HepG2 (cell line): ENCODE data around the gene PRM2. TPM values are rescaled to one million over a fixed set of nuclear protein-coding genes. Genes with fewer than 3 reads are reported as not detected.
A peak's percentile ranks its signal among the peaks of the same experiment; 100 is the strongest.

Experiments used
- ATAC-seq: fragments of 200-7000 bp; cut with Tn5 transposase; 3 replicates; pipeline ENCODE4 v1.9.1; 2020; ENCODE audit warnings: mild to moderate bottlenecking, moderate library complexity
- BruUV-seq: library from RNA; stranded (reverse); fragments of 400-500 nt; replicated peaks from 2 replicates; lab custom pipeline; 2021; lab: Mats Ljungman, UMichigan
- CTCF ChIA-PET: fragments of 300-600 bp; formaldehyde crosslinking; extraction: SDS; loops from one replicate; lab custom pipeline; 2021; ENCODE audit warnings: low total read pairs, inconsistent platforms, low intra/inter-chr PET ratio; lab: Yijun Ruan, JAX
- POLR2A ChIA-PET: fragments of 350-600 bp; sonication (Branson Sonifier 250); formaldehyde crosslinking; loops from one replicate; lab custom pipeline; 2020; ENCODE audit warnings: antibody characterized with exemption, inconsistent platforms; lab: Yijun Ruan, JAX
- DNase-seq: peaks from one replicate; pipeline ENCODE4 v3.0.0-alpha.2; 2015; ENCODE audit warnings: low spot score
- FAIRE-seq: peaks from 3 replicates; lab custom pipeline; 2011; peaks lifted over from hg19 to GRCh38; lab: Jason Lieb, UNC
- H2AFZ ChIP-seq: one replicate; pipeline ENCODE4 v1.6.1; 2011; ENCODE audit warnings: low read length, inconsistent platforms
- H3K27ac ChIP-seq: fragments of 300-600 bp; 3 replicates; pipeline ENCODE4 v1.8.0; 2011; ENCODE audit warnings: mixed run types, mild to moderate bottlenecking, mixed read lengths, low read length, inconsistent platforms; ENCODE audit not compliant: insufficient read depth; ENCODE audit errors: extremely low read length
- H3K27me3 ChIP-seq, 2 experiments: fragments of 200-600 bp in 1 of 2; 2 replicates in 1 of 2; 3 replicates in 1 of 2; pipeline versions ENCODE4 v1.6.0 to v1.8.0; 2011; ENCODE audit warnings: low read length in 2 of 2, mild to moderate bottlenecking in 2 of 2, moderate library complexity in 2 of 2, inconsistent platforms in 1 of 2; ENCODE audit not compliant: insufficient read depth in 2 of 2, control insufficient read depth in 1 of 2
- H3K36me3 ChIP-seq, 2 experiments: fragments of 200-600 bp in 1 of 2; replicated peaks in 1 of 2; 2 replicates in 1 of 2; 3 replicates in 1 of 2; pipeline versions ENCODE4 v1.5.1 to v1.8.0; 2011; ENCODE audit warnings: low read length in 2 of 2, inconsistent platforms in 1 of 2; ENCODE audit not compliant: insufficient read depth in 2 of 2, control insufficient read depth in 1 of 2
- H3K4me1 ChIP-seq: 2 replicates; pipeline ENCODE4 v1.5.1; 2012; ENCODE audit warnings: low read length, inconsistent platforms; ENCODE audit not compliant: insufficient read depth
- H3K4me2 ChIP-seq: 2 replicates; pipeline ENCODE4 v1.6.0; 2011; ENCODE audit warnings: low read depth, low read length, inconsistent platforms
- H3K4me3 ChIP-seq, 3 experiments: fragments of 200-600 bp in 1 of 3; sonication (generic), shearing (Covaris generic) in 1 of 3; replicated peaks in 1 of 3; 2 replicates each; pipeline ENCODE4 v1.5.1; 2011 to 2016; ENCODE audit warnings: low read length in 3 of 3, inconsistent platforms in 2 of 3, low read depth in 2 of 3, mild to moderate bottlenecking in 2 of 3, control low read depth in 1 of 3, mixed read lengths in 1 of 3; ENCODE audit not compliant: insufficient read depth in 1 of 3
- H3K79me2 ChIP-seq: one replicate; pipeline ENCODE4 v1.6.1; 2011; ENCODE audit warnings: low read length, inconsistent platforms; ENCODE audit not compliant: insufficient read depth
- H3K9ac ChIP-seq: 2 replicates; pipeline ENCODE4 v1.6.0; 2011; ENCODE audit warnings: mild to moderate bottlenecking, low read depth, low read length, inconsistent platforms; ENCODE audit not compliant: insufficient read depth
- H3K9me3 ChIP-seq: 2 replicates; pipeline ENCODE4 v1.5.1; 2012; ENCODE audit warnings: mild to moderate bottlenecking, low read length
- H4K20me1 ChIP-seq: 2 replicates; pipeline ENCODE4 v1.6.0; 2011; ENCODE audit warnings: inconsistent platforms, mild to moderate bottlenecking, low read length, moderate library complexity; ENCODE audit not compliant: insufficient read depth
- MTA1 ChIP-seq: sonication (generic); formaldehyde crosslinking; IDR thresholded peaks from 2 replicates; pipeline ENCODE4 v1.4.0; 2020; ENCODE audit warnings: missing genetic modification reagents, mild to moderate bottlenecking, borderline replicate concordance
- NFKBIZ ChIP-seq: IDR thresholded peaks from 2 replicates; pipeline ENCODE4 v1.6.1; 2018; ENCODE audit warnings: missing genetic modification reagents, missing compliant biosample characterization
- NR0B2 ChIP-seq: sonication (generic); formaldehyde crosslinking; IDR thresholded peaks from 2 replicates; pipeline ENCODE4 v1.4.0; 2020; ENCODE audit warnings: mild to moderate bottlenecking, missing genetic modification reagents
- RARG ChIP-seq: sonication (generic); formaldehyde crosslinking; IDR thresholded peaks from 2 replicates; pipeline ENCODE4 v1.4.0; 2020; ENCODE audit warnings: low read depth, mild to moderate bottlenecking, missing genetic modification reagents
- SKI ChIP-seq: fragments of 450-650 bp; IDR thresholded peaks from one replicate; pipeline ENCODE4 v1.6.1; 2018; ENCODE audit warnings: mild to moderate bottlenecking; ENCODE audit not compliant: partially characterized antibody
- SP2 ChIP-seq: sonication (generic); formaldehyde crosslinking; IDR thresholded peaks from 2 replicates; pipeline ENCODE4 v1.5.1; 2020; ENCODE audit warnings: mild to moderate bottlenecking, missing genetic modification reagents
- YEATS4 ChIP-seq: sonication (generic); formaldehyde crosslinking; IDR thresholded peaks from 2 replicates; pipeline ENCODE4 v1.4.0; 2020; ENCODE audit warnings: missing genetic modification reagents, borderline replicate concordance
- ZC3H13 ChIP-seq: sonication (generic); formaldehyde crosslinking; IDR thresholded peaks from 2 replicates; pipeline ENCODE4 v1.8.1; 2023; ENCODE audit warnings: mild to moderate bottlenecking, missing genetic modification reagents, moderate library complexity
- ZNF318 ChIP-seq: sonication (generic); formaldehyde crosslinking; IDR thresholded peaks from 2 replicates; pipeline ENCODE4 v1.4.0; 2020; ENCODE audit warnings: mild to moderate bottlenecking, missing genetic modification reagents
- ZNF335 ChIP-seq: sonication (generic); formaldehyde crosslinking; IDR thresholded peaks from 2 replicates; pipeline ENCODE4 v1.4.0; 2020; ENCODE audit warnings: missing genetic modification reagents
- ZNF557 ChIP-seq: sonication (generic); formaldehyde crosslinking; IDR thresholded peaks from 2 replicates; pipeline ENCODE4 v1.4.0; 2020; ENCODE audit warnings: missing genetic modification reagents
- WGBS: methylation state at CpG from one replicate; pipeline ENCODE4 v1.1.6; 2017; ENCODE audit warnings: low lambda C conversion rate; 5-methylcytosine and 5-hydroxymethylcytosine counted together
- in situ Hi-C: cut with HindIII; loops from 2 replicates; pipeline ENCODE4 v1.10.0; 2017; ENCODE audit warnings: low pct_unique_long_range_greater_than_20kb; ENCODE audit not compliant: extremely low pct_ligation_motif_present
- intact Hi-C: fragments of 100-400 bp; cut with micrococcal nuclease; formaldehyde crosslinking; loops from one replicate; pipeline ENCODE4 v1.10.0; 2022; ENCODE audit not compliant: unreplicated experiment
- polyA plus RNA-seq, 8 experiments: library from polyadenylated mRNA; depleted of rRNA in 3 of 8; stranded (reverse) in 7 of 8; unstranded in 1 of 8; fragments of >200 nt; fragmentation: Illumina TruSeq in 4 of 8; extraction: Trizol in 4 of 8; gene quantifications; 2 replicates each; pipeline versions ENCODE4 v1.2.1 to v1.2.3, GENCODE V29; 2011 to 2016; ENCODE audit warnings: low read depth in 4 of 8, missing spikeins in 1 of 8, mixed read lengths in 1 of 8; ENCODE audit not compliant: insufficient read depth in 1 of 8
- total RNA-seq, 5 experiments: library from RNA; depleted of rRNA; stranded (reverse); fragments of >200 nt; fragmentation: Illumina TruSeq; extraction: Trizol; gene quantifications; 2 replicates each; pipeline ENCODE4 v1.2.3, GENCODE V29; 2016; ENCODE audit warnings: low read depth in 1 of 5
- TF ChIP-seq, protein P1 (sequence below): sonication (generic); formaldehyde crosslinking; IDR thresholded peaks from 2 replicates; pipeline ENCODE4 v1.8.0; 2022; ENCODE audit warnings: mild to moderate bottlenecking, missing genetic modification reagents, moderate library complexity

The PRM2 gene
- total and polyA plus RNA-seq, 2 of the 13 experiments (the other 11 are each of a cell fraction or from before 2014, with no cell fraction given), result 0.54 TPM; not detected in 1

DNA sequence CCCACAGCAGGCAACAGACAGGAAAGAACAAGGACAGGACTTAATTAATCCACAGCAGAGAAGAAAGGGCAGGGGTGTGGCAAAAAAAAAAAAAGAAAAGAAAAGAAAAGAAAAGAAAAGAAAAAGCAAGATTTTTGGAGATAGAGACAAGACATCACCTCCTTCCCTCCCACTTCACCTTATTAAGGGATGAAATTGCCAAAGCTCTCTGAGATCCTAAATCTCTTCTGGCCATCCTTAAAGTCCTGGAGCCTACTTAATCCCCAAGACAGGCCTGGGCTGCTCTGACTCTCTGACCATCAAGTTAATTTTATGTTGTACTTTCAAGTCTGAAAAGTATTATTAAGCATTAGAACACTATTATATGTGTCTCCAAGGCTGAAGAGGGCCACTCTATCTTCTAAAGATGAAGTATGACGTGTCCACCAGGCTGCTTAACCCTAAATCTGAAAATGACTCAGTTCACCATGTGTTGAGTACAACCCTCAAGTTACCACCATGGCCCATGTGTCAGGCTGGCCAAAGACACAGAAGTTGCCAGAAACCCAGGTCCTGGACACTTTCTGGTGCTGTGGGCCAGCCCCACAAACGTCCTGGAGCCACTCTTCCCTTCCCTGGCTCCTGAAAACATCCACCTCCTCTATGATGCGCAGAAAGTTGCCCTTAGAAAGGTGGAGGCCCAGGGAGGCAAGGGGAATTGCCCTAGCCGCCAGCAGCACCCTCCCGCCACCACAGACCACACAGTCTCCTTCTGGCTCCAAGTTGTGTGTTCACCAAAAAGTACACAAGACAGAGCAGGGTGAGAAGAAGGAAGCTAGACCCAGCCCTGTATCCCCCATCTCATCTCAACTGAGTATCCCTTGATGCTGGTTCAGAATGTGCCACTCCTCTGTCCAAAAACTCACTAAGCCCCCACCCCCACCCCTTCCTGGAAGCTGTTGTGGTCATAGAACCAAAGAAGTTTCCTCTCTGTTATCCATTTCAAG is 23.0 kb downstream of the PRM2 start:
- FAIRE-seq (peak; percentile 4), DNase-seq (no peak), ATAC-seq (no peak)
- in situ Hi-C loops (no loop called here), intact Hi-C loops (loop anchor here (1.0 kb wide), 1 partner anchor 282 kb away; no protein-coding TSS in a partner anchor)
- H3K9me3 ChIP-seq, result no peaks in the 10 kb centered on the region
- 0 out of 2 replicates have a peak overlapping the region, but pooled peaks have one; percentile 11 for H3K9ac ChIP-seq
- H3K27ac ChIP-seq, result no peak overlapping the region
- peaks cover 28% of the 10 kb centered on the region for H3K79me2 ChIP-seq
- ChIA-PET CTCF (interaction anchor here (5.2 kb wide), 1 partner anchor 103 kb away, joined by 38 read pairs; no protein-coding TSS in a partner anchor), POLR2A (interaction anchor here (0.7 to 9.0 kb wide), 17 partner anchors 9 to 309 kb away, joined by 3 to 351 read pairs (median 9); partner anchors contain the start of genes CLEC16A, PRM1, PRM2 and PRM3)
- WGBS, result 88% methylated on average over 5 of the region's 5 CpGs
- no TSS peak for BruUV-seq
- peak overlapping the region; percentile 85 for H3K4me2 ChIP-seq
- peak overlapping the region; percentile 60 to 95 (median 87) for H3K4me3 ChIP-seq
- H4K20me1 ChIP-seq, result peaks cover 47% of the 10 kb centered on the region
- no peak overlapping the region for H2AFZ ChIP-seq
- H3K36me3 ChIP-seq, result peaks cover 2 to 8% of the 10 kb centered on the region in 2 experiments; a peak in 4 of 5 replicates
- H3K4me1 ChIP-seq, result peaks cover 74% of the 10 kb centered on the region
- no peaks in the 10 kb centered on the region; a peak in 1 of 5 replicates for H3K27me3 ChIP-seq
- TF ChIP-seq SP2 (CRISPR knock-in tag) (no peak; the same call in 1 of the 2 replicates), MTA1 (no peak), ZC3H13 (peak; percentile 94), ZNF335 (CRISPR knock-in tag) (no peak), ZNF318 (CRISPR knock-in tag) (no peak), NFKBIZ (CRISPR knock-in tag) (no peak), SKI (no peak), RARG (CRISPR knock-in tag) (no peak), YEATS4 (CRISPR knock-in tag) (no peak), ZNF557 (CRISPR knock-in tag) (no peak), NR0B2 (CRISPR knock-in tag) (peak; percentile 37; the same call in 1 of the 2 replicates)
- TF ChIP-seq, protein P1, sequence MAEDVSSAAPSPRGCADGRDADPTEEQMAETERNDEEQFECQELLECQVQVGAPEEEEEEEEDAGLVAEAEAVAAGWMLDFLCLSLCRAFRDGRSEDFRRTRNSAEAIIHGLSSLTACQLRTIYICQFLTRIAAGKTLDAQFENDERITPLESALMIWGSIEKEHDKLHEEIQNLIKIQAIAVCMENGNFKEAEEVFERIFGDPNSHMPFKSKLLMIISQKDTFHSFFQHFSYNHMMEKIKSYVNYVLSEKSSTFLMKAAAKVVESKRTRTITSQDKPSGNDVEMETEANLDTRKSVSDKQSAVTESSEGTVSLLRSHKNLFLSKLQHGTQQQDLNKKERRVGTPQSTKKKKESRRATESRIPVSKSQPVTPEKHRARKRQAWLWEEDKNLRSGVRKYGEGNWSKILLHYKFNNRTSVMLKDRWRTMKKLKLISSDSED (CRISPR knock-in tag), result no peak
